ENCODE results near the gene VASP. TPM values are rescaled to one million over a fixed set of nuclear protein-coding genes. Genes with fewer than 3 reads are reported as not detected.

The VASP gene
- total and polyA plus RNA-seq, 2 donors (not counting 1 experiment from before 2014, with no cell fraction given): 79.5 to 108 TPM

DNA sequence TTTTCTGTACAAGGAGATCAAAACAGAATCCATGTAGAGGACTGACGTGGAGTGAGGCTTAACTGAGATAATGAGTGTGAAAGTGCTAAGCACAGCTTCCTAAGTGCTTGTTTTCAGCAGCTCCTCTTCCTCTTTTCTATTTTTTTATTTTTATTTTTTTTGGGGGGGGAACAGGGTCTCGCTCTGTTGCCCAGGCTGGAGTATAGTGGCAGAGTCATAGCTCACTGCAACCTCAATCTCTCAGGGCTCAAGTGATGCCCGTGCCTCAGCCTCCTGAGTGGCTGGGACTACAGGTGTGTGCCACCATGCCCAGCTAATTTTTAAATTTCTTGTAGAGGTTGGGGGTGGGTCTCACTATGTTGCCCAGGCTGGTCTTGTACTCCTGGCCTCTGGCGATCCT lies 45.1 kb upstream of the VASP start:
- intact Hi-C loops (cut with micrococcal nuclease): no loop called here
- Histone ChIP-seq H3K4me3 (ENCODE audit: control extremely low read depth in 1 of 5, extremely low read depth in 1 of 5, insufficient read depth in 1 of 5, low read depth in 2 of 5, low read length in 4 of 5) (no peak overlapping the region), H4K20me1 (ENCODE audit: control insufficient read depth, insufficient read depth, low read length, poor library complexity, severe bottlenecking) (no peaks in the 10 kb centered on the region), H3K4me2 (replicated peaks; ENCODE audit: low read depth, low read length, poor library complexity, severe bottlenecking) (no peak overlapping the region), H3K4me1 (ENCODE audit: control insufficient read depth in 2 of 2, insufficient read depth in 2 of 2, low read length in 2 of 2) (peaks cover 6 to 23% of the 10 kb centered on the region in 2 donors), H3K27me3 (replicated peaks in 1 of 4; ENCODE audit: control extremely low read depth in 1 of 4, control insufficient read depth in 3 of 4, insufficient read depth in 4 of 4, low read length in 3 of 4) (peaks cover 0 to 8% (median 4%) of the 10 kb centered on the region in 4 experiments), H3K79me2 (ENCODE audit: control insufficient read depth, insufficient read depth, low read length) (peaks cover 2% of the 10 kb centered on the region), H2AFZ (ENCODE audit: insufficient read depth, low read depth, low read length, poor library complexity, severe bottlenecking) (no peak overlapping the region), H3K9me3 (ENCODE audit: control extremely low read depth in 1 of 3, control insufficient read depth in 2 of 3, insufficient read depth in 1 of 3, low read length in 2 of 3) (no peaks in the 10 kb centered on the region), H3K27ac (ENCODE audit: low read length in 2 of 2) (no peak overlapping the region), H3K36me3 (replicated peaks in 1 of 2; ENCODE audit: control extremely low read depth in 1 of 2, control insufficient read depth in 1 of 2, extremely low read depth in 1 of 2, insufficient read depth in 2 of 2, low read length in 1 of 2) (no peaks in the 10 kb centered on the region), H3K9ac (ENCODE audit: low read length) (no peak overlapping the region)
- Mint-ChIP-seq H3K4me3 (no peak overlapping the region), H3K27ac (no peak overlapping the region), H3K9me3 (ENCODE audit: insufficient read depth) (no peaks in the 10 kb centered on the region), H3K4me1 (peaks cover 20% of the 10 kb centered on the region), H3K27me3 (peaks cover 7% of the 10 kb centered on the region)
- ATAC-seq (ENCODE audit: low read depth) (peak; percentile 40), DNase-seq (peak; percentile 54)
- POLR2A ChIA-PET: interaction anchor here (1.4 kb wide), 1 partner anchor 22 kb away, joined by 3 read pairs; no protein-coding TSS in a partner anchor
- no CpG with 5 or more reads among the region's 4 CpGs for WGBS (ENCODE audit: insufficient coverage)
- TF ChIP-seq, protein P1, sequence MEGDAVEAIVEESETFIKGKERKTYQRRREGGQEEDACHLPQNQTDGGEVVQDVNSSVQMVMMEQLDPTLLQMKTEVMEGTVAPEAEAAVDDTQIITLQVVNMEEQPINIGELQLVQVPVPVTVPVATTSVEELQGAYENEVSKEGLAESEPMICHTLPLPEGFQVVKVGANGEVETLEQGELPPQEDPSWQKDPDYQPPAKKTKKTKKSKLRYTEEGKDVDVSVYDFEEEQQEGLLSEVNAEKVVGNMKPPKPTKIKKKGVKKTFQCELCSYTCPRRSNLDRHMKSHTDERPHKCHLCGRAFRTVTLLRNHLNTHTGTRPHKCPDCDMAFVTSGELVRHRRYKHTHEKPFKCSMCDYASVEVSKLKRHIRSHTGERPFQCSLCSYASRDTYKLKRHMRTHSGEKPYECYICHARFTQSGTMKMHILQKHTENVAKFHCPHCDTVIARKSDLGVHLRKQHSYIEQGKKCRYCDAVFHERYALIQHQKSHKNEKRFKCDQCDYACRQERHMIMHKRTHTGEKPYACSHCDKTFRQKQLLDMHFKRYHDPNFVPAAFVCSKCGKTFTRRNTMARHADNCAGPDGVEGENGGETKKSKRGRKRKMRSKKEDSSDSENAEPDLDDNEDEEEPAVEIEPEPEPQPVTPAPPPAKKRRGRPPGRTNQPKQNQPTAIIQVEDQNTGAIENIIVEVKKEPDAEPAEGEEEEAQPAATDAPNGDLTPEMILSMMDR (IDR thresholded peaks at IDR 0.05): no peak
- TF ChIP-seq EZH2 (IDR thresholded peaks at IDR 0.05; ENCODE audit: borderline replicate concordance, insufficient read depth, low read depth, low read length, poor library complexity, severe bottlenecking): no peak
- CTCF ChIA-PET: interaction anchor here (0.6 to 1.1 kb wide), 2 partner anchors 23 to 638 kb away, joined by 3 to 4 read pairs; no protein-coding TSS in a partner anchor

DNA sequence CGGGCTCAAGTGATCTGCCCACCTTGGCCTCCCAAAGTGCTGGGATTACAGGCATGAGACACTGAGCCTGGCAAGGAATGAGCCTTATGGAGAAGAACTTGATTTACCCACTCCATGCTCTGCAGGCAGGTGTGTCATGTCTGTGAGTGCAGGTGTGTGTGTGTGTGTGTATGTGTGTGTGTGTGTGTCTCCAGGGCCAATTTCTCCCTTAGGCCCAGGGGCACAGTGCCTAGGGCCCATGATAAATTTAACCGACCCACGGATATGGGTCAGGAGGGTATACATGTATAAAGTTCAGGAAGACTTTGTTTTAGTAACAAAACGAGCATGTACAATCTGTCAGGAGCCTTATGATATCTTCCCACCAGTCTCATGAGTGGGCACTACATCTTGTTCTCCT lies 44.0 kb upstream of the VASP start:
- peaks cover 7 to 30% of the 10 kb centered on the region in 2 donors for H3K4me1 ChIP-seq (ENCODE audit: control insufficient read depth in 2 of 2, insufficient read depth in 2 of 2, low read length in 2 of 2)
- no peak overlapping the region for H3K4me3 ChIP-seq (ENCODE audit: control extremely low read depth in 1 of 5, extremely low read depth in 1 of 5, insufficient read depth in 1 of 5, low read depth in 2 of 5, low read length in 4 of 5)
- DNase-seq: no peak
- peaks cover 4% of the 10 kb centered on the region for H4K20me1 ChIP-seq (ENCODE audit: control insufficient read depth, insufficient read depth, low read length, poor library complexity, severe bottlenecking)
- peaks cover 0 to 8% (median 4%) of the 10 kb centered on the region in 4 experiments for H3K27me3 ChIP-seq (replicated peaks in 1 of 4; ENCODE audit: control extremely low read depth in 1 of 4, control insufficient read depth in 3 of 4, insufficient read depth in 4 of 4, low read length in 3 of 4)
- no peak for ATAC-seq (ENCODE audit: low read depth)
- no peaks in the 10 kb centered on the region for H3K79me2 ChIP-seq (ENCODE audit: control insufficient read depth, insufficient read depth, low read length)
- H3K27ac Mint-ChIP-seq: no peak overlapping the region
- peaks cover 22% of the 10 kb centered on the region for H3K4me1 Mint-ChIP-seq
- H3K27ac ChIP-seq (ENCODE audit: low read length in 2 of 2): no peak overlapping the region
- no peaks in the 10 kb centered on the region for H3K9me3 Mint-ChIP-seq (ENCODE audit: insufficient read depth)
- H3K9ac ChIP-seq (ENCODE audit: low read length): no peak overlapping the region
- intact Hi-C loops (cut with micrococcal nuclease): no loop called here
- WGBS (ENCODE audit: insufficient coverage): 93% methylated on average over 2 of the region's 4 CpGs
- H3K9me3 ChIP-seq (ENCODE audit: control extremely low read depth in 1 of 3, control insufficient read depth in 2 of 3, insufficient read depth in 1 of 3, low read length in 2 of 3): no peaks in the 10 kb centered on the region
- CTCF ChIA-PET: interaction anchor here (7.3 kb wide), 1 partner anchor 24 kb away, joined by 93 read pairs; no protein-coding TSS in a partner anchor
- POLR2A ChIA-PET: no interaction called here
- no peaks in the 10 kb centered on the region for H3K36me3 ChIP-seq (replicated peaks in 1 of 2; ENCODE audit: control extremely low read depth in 1 of 2, control insufficient read depth in 1 of 2, extremely low read depth in 1 of 2, insufficient read depth in 2 of 2, low read length in 1 of 2)
- no peak overlapping the region for H2AFZ ChIP-seq (ENCODE audit: insufficient read depth, low read depth, low read length, poor library complexity, severe bottlenecking)
- peaks cover 7% of the 10 kb centered on the region for H3K27me3 Mint-ChIP-seq
- TF ChIP-seq, protein P1 (IDR thresholded peaks at IDR 0.05): no peak
- no peak for TF ChIP-seq EZH2 (IDR thresholded peaks at IDR 0.05; ENCODE audit: borderline replicate concordance, insufficient read depth, low read depth, low read length, poor library complexity, severe bottlenecking)
- no peak overlapping the region for H3K4me2 ChIP-seq (replicated peaks; ENCODE audit: low read depth, low read length, poor library complexity, severe bottlenecking)
- H3K4me3 Mint-ChIP-seq: no peak overlapping the region
